K562 (cell line): ENCODE results near the gene ESD. TPM values are rescaled to one million over a fixed set of nuclear protein-coding genes. Genes with fewer than 3 reads are reported as not detected.

Experiments
- ATAC-seq: fragments of 200-7000 bp; cut with Tn5 transposase; 3 replicates; pipeline ENCODE4 v1.9.1; 2020; ENCODE audit warnings: moderate library complexity
- BruUV-seq: library from RNA; stranded (reverse); fragments of 400-500 nt; replicated peaks from 2 replicates; lab custom pipeline; 2021; lab: Mats Ljungman, UMichigan
- CTCF ChIA-PET: fragments of 300-600 bp; formaldehyde crosslinking; extraction: SDS; loops from one replicate; lab custom pipeline; 2021; ENCODE audit warnings: low intra/inter-chr PET ratio; lab: Yijun Ruan, JAX
- POLR2A ChIA-PET: fragments of 300-600, 350-650 bp; sonication (Branson Sonifier 250); formaldehyde crosslinking; extraction: SDS; loops from one replicate; lab custom pipeline; 2021; ENCODE audit warnings: antibody characterized with exemption, inconsistent platforms; lab: Yijun Ruan, JAX
- DNase-seq, 4 experiments: peaks; one replicate each; pipeline versions ENCODE4 v3.0.0 to v3.0.0-alpha.2; 2011 to 2018; ENCODE audit warnings: low spot score in 3 of 4, mixed read lengths in 3 of 4; ENCODE audit errors: extremely low read depth in 1 of 4
- FAIRE-seq: peaks from 2 replicates; lab custom pipeline; 2011; peaks lifted over from hg19 to GRCh38; lab: Jason Lieb, UNC
- H2AFZ ChIP-seq: 2 replicates; pipeline ENCODE4 v1.6.0; 2011; ENCODE audit warnings: low read depth, low read length, control low read depth, inconsistent platforms
- H3K27ac ChIP-seq: fragments of 200-600 bp; 3 replicates; pipeline ENCODE4 v1.8.0; 2011; ENCODE audit warnings: low read depth, mild to moderate bottlenecking, control low read depth, inconsistent platforms, low read length, moderate library complexity, mixed read lengths; ENCODE audit errors: extremely low read depth
- H3K27me3 ChIP-seq, 2 experiments: fragments of 300-600 bp in 1 of 2; 2 replicates in 1 of 2; 3 replicates in 1 of 2; pipeline versions ENCODE4 v1.6.0 to v1.8.0; 2011; ENCODE audit warnings: inconsistent platforms in 2 of 2, low read length in 2 of 2, mild to moderate bottlenecking in 1 of 2, mixed read lengths in 1 of 2, moderate library complexity in 1 of 2; ENCODE audit not compliant: control insufficient read depth in 2 of 2, insufficient read depth in 2 of 2
- H3K36me3 ChIP-seq: fragments of 300-600 bp; 3 replicates; pipeline ENCODE4 v1.8.0; 2011; ENCODE audit warnings: mild to moderate bottlenecking, low read length, inconsistent platforms; ENCODE audit not compliant: control insufficient read depth, insufficient read depth
- H3K4me1 ChIP-seq, 2 experiments: fragments of 200-600 bp in 1 of 2; replicated peaks in 1 of 2; 2 replicates in 1 of 2; 3 replicates in 1 of 2; pipeline versions ENCODE4 v1.5.1 to v1.8.0; 2011; ENCODE audit warnings: inconsistent platforms in 2 of 2, low read length in 2 of 2, mild to moderate bottlenecking in 1 of 2, mixed read lengths in 1 of 2, moderate library complexity in 1 of 2; ENCODE audit not compliant: control insufficient read depth in 2 of 2, insufficient read depth in 2 of 2
- H3K4me2 ChIP-seq: 2 replicates; pipeline ENCODE4 v1.6.1; 2011; ENCODE audit warnings: low read length, control low read depth, inconsistent platforms, mixed read lengths; ENCODE audit not compliant: insufficient read depth
- H3K4me3 ChIP-seq: fragments of 200-600 bp; sonication (generic), shearing (Covaris generic); 2 replicates; pipeline ENCODE4 v1.5.1; 2016; ENCODE audit warnings: control low read depth, inconsistent platforms
- H3K79me2 ChIP-seq: fragments of 200-600 bp; 3 replicates; pipeline ENCODE4 v1.8.0; 2011; ENCODE audit warnings: low read length, inconsistent platforms; ENCODE audit not compliant: control insufficient read depth, insufficient read depth
- H3K9ac ChIP-seq, 2 experiments: 2 replicates each; pipeline versions ENCODE4 v1.6.0 to v1.6.1; 2011; ENCODE audit warnings: low read depth in 2 of 2, low read length in 2 of 2, control low read depth in 1 of 2, inconsistent platforms in 1 of 2, mild to moderate bottlenecking in 1 of 2, mixed read lengths in 1 of 2; ENCODE audit not compliant: insufficient read depth in 1 of 2
- H3K9me1 ChIP-seq: one replicate; pipeline ENCODE4 v1.6.0; 2011; ENCODE audit warnings: inconsistent platforms, mild to moderate bottlenecking, low read length, moderate library complexity; ENCODE audit not compliant: control insufficient read depth, insufficient read depth
- H3K9me3 ChIP-seq: replicated peaks from 2 replicates; pipeline ENCODE4 v1.5.1; 2011; ENCODE audit warnings: low read depth, low read length, inconsistent platforms; ENCODE audit not compliant: control insufficient read depth, insufficient read depth
- H4K20me1 ChIP-seq: replicated peaks from 2 replicates; pipeline ENCODE4 v1.6.1; 2011; ENCODE audit warnings: low read length, inconsistent platforms, mixed read lengths; ENCODE audit not compliant: control insufficient read depth, insufficient read depth
- ATF7 ChIP-seq: fragments of 450-650 bp; IDR thresholded peaks from 2 replicates; pipeline ENCODE4 v1.7.1; 2014; ENCODE audit warnings: mild to moderate bottlenecking, moderate library complexity
- HDGF ChIP-seq: fragments of 450-650 bp; IDR thresholded peaks from 2 replicates; pipeline ENCODE4 v1.6.1; 2016
- LEF1 ChIP-seq: fragments of 450-650 bp; IDR thresholded peaks from 2 replicates; pipeline ENCODE4 v1.6.1; 2016; ENCODE audit warnings: mild to moderate bottlenecking
- MAZ ChIP-seq, 2 experiments: fragments of 450-650 bp in 1 of 2; sonication (generic) in 1 of 2; formaldehyde crosslinking; IDR thresholded peaks in 1 of 2; conservative IDR thresholded peaks in 1 of 2; 2 replicates each; pipeline versions ENCODE4 v1.4.0 to v1.5.0; 2020; ENCODE audit warnings: mild to moderate bottlenecking in 1 of 2, missing genetic modification reagents in 1 of 2
- MNT ChIP-seq, 2 experiments: fragments of 450-650 bp; conservative IDR thresholded peaks; 2 replicates each; pipeline ENCODE4 v1.6.1; 2017; ENCODE audit warnings: mild to moderate bottlenecking in 2 of 2, moderate library complexity in 2 of 2
- MTA2 ChIP-seq: fragments of 450-650 bp; IDR thresholded peaks from 2 replicates; pipeline ENCODE4 v1.6.1; 2016; ENCODE audit warnings: low read depth
- NCOA1 ChIP-seq: fragments of 450-650 bp; IDR thresholded peaks from 2 replicates; pipeline ENCODE4 v1.6.1; 2016; ENCODE audit warnings: low read depth
- NR2C1 ChIP-seq, 2 experiments: fragments of 450-650 bp; IDR thresholded peaks; 2 replicates each; pipeline ENCODE4 v1.6.1; 2017; ENCODE audit warnings: mild to moderate bottlenecking in 2 of 2, antibody characterized with exemption in 1 of 2, inconsistent platforms in 1 of 2, missing compliant biosample characterization in 1 of 2, missing genetic modification characterization in 1 of 2
- SAP30 ChIP-seq: fragments of 200-600 bp; sonication (generic); IDR thresholded peaks from 2 replicates; pipeline ENCODE4 v1.6.1; 2012; ENCODE audit warnings: borderline replicate concordance, low read depth, mild to moderate bottlenecking, moderate library complexity, low read length, control low read depth, inconsistent platforms; ENCODE audit not compliant: insufficient read depth, poor library complexity, severe bottlenecking
- SMAD4 ChIP-seq: fragments of 250-450 bp; sonication (Bioruptor Pico); conservative IDR thresholded peaks from 2 replicates; pipeline ENCODE4 v1.8.0; 2021; ENCODE audit warnings: inconsistent platforms, mild to moderate bottlenecking, moderate library complexity
- SRSF3 ChIP-seq: fragments of 200-400 bp; formaldehyde crosslinking; IDR thresholded peaks from 2 replicates; pipeline ENCODE4 v1.6.1; 2016; ENCODE audit warnings: mild to moderate bottlenecking, low read length, moderate library complexity; ENCODE audit not compliant: insufficient read depth
- ZC3H8 ChIP-seq: fragments of 450-650 bp; IDR thresholded peaks from 2 replicates; pipeline ENCODE4 v1.6.1; 2017
- ZNF239 ChIP-seq: fragments of 250-450 bp; sonication (Bioruptor Pico); IDR thresholded peaks from 2 replicates; pipeline ENCODE4 v1.4.0; 2020; ENCODE audit warnings: mild to moderate bottlenecking
- ZNF384 ChIP-seq: IDR thresholded peaks from 2 replicates; pipeline ENCODE4 v1.6.1; 2012; ENCODE audit warnings: low read depth, low read length, improper control_type of control experiment
- ZNF639 ChIP-seq, 2 experiments: fragments of 200-800 bp in 1 of 2; sonication (Bioruptor generic) in 1 of 2; sonication (generic) in 1 of 2; formaldehyde crosslinking in 1 of 2; IDR thresholded peaks in 1 of 2; conservative IDR thresholded peaks in 1 of 2; 2 replicates each; pipeline versions ENCODE4 v1.5.0 to v1.6.1; 2016 to 2020; ENCODE audit warnings: missing compliant biosample characterization in 1 of 2, missing genetic modification characterization in 1 of 2, missing genetic modification reagents in 1 of 2
- WGBS: fragments of 100-300 bp; shearing (Covaris generic); methylation state at CpG from one replicate; pipeline ENCODE4 v1.1.6; 2016; ENCODE audit warnings: low coverage, mixed read lengths; ENCODE audit not compliant: insufficient coverage; ENCODE audit errors: missing lambda C conversion rate; 5-methylcytosine and 5-hydroxymethylcytosine counted together
- in situ Hi-C: fragments of 300-500 bp; cut with MboI; formaldehyde crosslinking; loops from 4 replicates; pipeline ENCODE4 v1.15.0; 2018; ENCODE audit warnings: inconsistent platforms, mixed read lengths
- intact Hi-C: fragments of 100-400 bp; cut with micrococcal nuclease; formaldehyde crosslinking; loops from 2 replicates; pipeline ENCODE4 v1.14.2; 2022
- polyA plus RNA-seq, 8 experiments: library from polyadenylated mRNA; depleted of rRNA in 4 of 8; stranded (reverse) in 5 of 8; unstranded in 3 of 8; fragments of >200 nt; fragmentation: Nextera tagmentation in 2 of 8; fragmentation: Illumina TruSeq in 1 of 8; extraction: Ambion mirVana in 2 of 8; extraction: Trizol in 1 of 8; gene quantifications; 2 replicates each; pipeline versions ENCODE4 v1.2.1 to v1.2.3, GENCODE V29; 2011 to 2014; ENCODE audit warnings: inconsistent platforms in 1 of 8, missing spikeins in 1 of 8
- total RNA-seq, 7 experiments: library from RNA; depleted of rRNA in 6 of 7; stranded (reverse); fragments of >200 nt in 6 of 7; fragmentation: Illumina TruSeq in 2 of 7; extraction: Trizol in 2 of 7; gene quantifications; 2 replicates each; pipeline versions ENCODE4 v1.2.1 to v1.2.3, GENCODE V29; 2011 to 2021; ENCODE audit warnings: low replicate concordance in 1 of 7

The ESD gene
- total and polyA plus RNA-seq, 9 of the 15 experiments (the other 6 are each of a cell fraction or from before 2014, with no cell fraction given): 88.9 to 402 (median 232) TPM

- no peak for TF ChIP-seq ZNF639 (CRISPR knock-in tag; conservative IDR thresholded peaks at IDR 0.05 in 1 of 2, IDR thresholded peaks at IDR 0.05 in 1 of 2)
- no peak for TF ChIP-seq ZNF239
- no peak for TF ChIP-seq ATF7
- no peak for TF ChIP-seq MTA2
- no peak for TF ChIP-seq SRSF3
- TF ChIP-seq ZNF384: no peak
- no peak for TF ChIP-seq HDGF
Measured at GRCh38 chr13:46754812-46755211, 42.1 kb downstream of the ESD start (continued).

- Histone ChIP-seq H3K9me3 (no peaks in the 10 kb centered on the region), H3K4me2 (no peak overlapping the region), H3K79me2 (no peaks in the 10 kb centered on the region), H3K4me3 (no peak overlapping the region), H4K20me1 (no peaks in the 10 kb centered on the region), H3K27me3 (peaks cover 0 to under 1% of the 10 kb centered on the region in 2 experiments; a peak in 1 of 5 replicates), H2AFZ (no peak overlapping the region), H3K36me3 (peaks cover 10% of the 10 kb centered on the region; the same call in 2 of the 3 replicates), H3K9ac (no peak overlapping the region), H3K9me1 (no peaks in the 10 kb centered on the region), H3K27ac (no peak overlapping the region), H3K4me1 (no peaks in the 10 kb centered on the region)
- no peak for FAIRE-seq
- TF ChIP-seq SMAD4 (CRISPR knock-in tag) (no peak), ZC3H8 (no peak), NR2C1 (IDR thresholded peaks at IDR 0.05) (no peak), NR2C1 (tag; IDR thresholded peaks at IDR 0.05) (no peak), MNT (conservative IDR thresholded peaks at IDR 0.05) (no peak), LEF1 (no peak), SAP30 (no peak), NCOA1 (no peak), MAZ (CRISPR knock-in tag; conservative IDR thresholded peaks at IDR 0.05 in 1 of 2, IDR thresholded peaks at IDR 0.05 in 1 of 2) (no peak)
- POLR2A ChIA-PET: no interaction called here
- no TSS peak for BruUV-seq
- CTCF ChIA-PET: no interaction called here
- no peak; the same call in 1 of the 3 replicates for ATAC-seq
- intact Hi-C loops: no loop called here
- WGBS: 45% methylated on average over 3 of the region's 6 CpGs
- DNase-seq: no peak
- in situ Hi-C loops: no loop called here
Measured at GRCh38 chr13:46753917-46754316, 43.0 kb downstream of the ESD start.
